Transverse colon (tissue), 4 donors: Measurements from ENCODE around the gene CAPN5. TPM values are rescaled to one million over a fixed set of nuclear protein-coding genes. Genes with fewer than 3 reads are reported as not detected.
"Not testable (repeated sequence)": the region's sequence is repeated elsewhere in the genome, so short reads cannot be mapped to it uniquely, and the experiment has no call there.

Experiments used
- DNase-seq: peaks from one replicate; pipeline ENCODE4 v3.0.0-alpha.2; 2019
- H3K27ac ChIP-seq, 4 donors: fragments of 200-600 bp; sonication (generic); 2 replicates each; pipeline ENCODE4 v1.5.1; 2016 to 2018; ENCODE audit warnings: inconsistent platforms in 4 of 4
- H3K27me3 ChIP-seq: fragments of 200-600 bp; sonication (generic); 2 replicates; pipeline ENCODE4 v1.5.1; 2017; ENCODE audit warnings: inconsistent platforms
- H3K36me3 ChIP-seq, 4 donors: fragments of 200-600 bp; sonication (generic); 2 replicates each; pipeline ENCODE4 v1.5.1; 2017 to 2019; ENCODE audit warnings: inconsistent platforms in 4 of 4
- H3K4me1 ChIP-seq, 4 donors: fragments of 200-600 bp; sonication (generic); 2 replicates each; pipeline ENCODE4 v1.5.1; 2017 to 2020; ENCODE audit warnings: inconsistent platforms in 4 of 4
- H3K4me3 ChIP-seq, 4 donors: fragments of 200-600 bp; sonication (generic); 1 replicate in 1 of 4; 2 replicates in 3 of 4; pipeline versions ENCODE4 v1.5.1 to v1.6.1; 2017 to 2019; ENCODE audit warnings: inconsistent platforms in 4 of 4
- H3K9me3 ChIP-seq, 2 donors: fragments of 200-600 bp; sonication (generic); 2 replicates each; pipeline ENCODE4 v1.5.1; 2017 to 2019; ENCODE audit warnings: inconsistent platforms in 2 of 2
- CTCF ChIP-seq, 5 experiments: fragments of 200-600 bp in 3 of 5; fragments of 450-650 bp in 2 of 5; sonication (generic) in 3 of 5; IDR thresholded peaks; 1 replicate in 2 of 5; 2 replicates in 3 of 5; pipeline ENCODE4 v1.5.1; 2016 to 2017; ENCODE audit warnings: antibody characterized with exemption in 5 of 5, inconsistent platforms in 3 of 5, mild to moderate bottlenecking in 2 of 5, moderate library complexity in 1 of 5
- EP300 ChIP-seq: sonication (generic); formaldehyde crosslinking; IDR thresholded peaks from one replicate; pipeline ENCODE4 v1.6.1; 2017; ENCODE audit warnings: antibody characterized with exemption, low read depth
- POLR2A ChIP-seq: fragments of 450-650 bp; IDR thresholded peaks from one replicate; pipeline ENCODE4 v1.6.1; 2016; ENCODE audit warnings: antibody characterized with exemption, mild to moderate bottlenecking, moderate library complexity
- POLR2AphosphoS5 ChIP-seq, 3 donors: sonication (generic); formaldehyde crosslinking; IDR thresholded peaks; one replicate each; pipeline ENCODE4 v1.6.1; 2016; ENCODE audit warnings: antibody characterized with exemption in 3 of 3
- WGBS, 2 donors: methylation state at CpG; one replicate each; pipeline ENCODE4 v1.1.5; 2018; ENCODE audit warnings: low coverage in 1 of 2; 5-methylcytosine and 5-hydroxymethylcytosine counted together
- in situ Hi-C, 4 donors: fragments of 200-750 bp; cut with MboI; loops; one replicate each; pipeline versions ENCODE4 v1.15.0 to v1.15.1; 2017; ENCODE audit warnings: low sequenced_read_pairs in 3 of 4, low pct_ligation_motif_present in 1 of 4, low pct_unique_long_range_greater_than_20kb in 1 of 4
- intact Hi-C: fragments of 100-400 bp; cut with DNase I; formaldehyde crosslinking; loops from one replicate; pipeline ENCODE4 v1.15.1; 2023; ENCODE audit warnings: low total_unique reads
- total RNA-seq, 4 donors: library from RNA; depleted of rRNA; stranded (reverse); fragments of >200 nt; gene quantifications; one replicate each; pipeline ENCODE4 v1.1.0, GENCODE V29; 2016

CAPN5 gene
- 100 to 1,000 TPM; 210 to 290 (median 214) TPM for total RNA-seq

GRCh38 chr11:77066229-77067042, at the start of gene CAPN5:
Gene CAPN5 (plus strand): TSS chr11:77066971. CDS start chr11:77084887, 17,916 bp downstream.
- 2% methylated on average over 50 of the region's 69 CpGs; no CpG with 5 or more reads in 1 of the 2 donors for WGBS, 2 donors
- Histone ChIP-seq H3K36me3 (no peaks in the 10 kb centered on the region), H3K9me3 (no peaks in the 10 kb centered on the region), H3K4me3 (peak within 1 kb of the TSS; percentile 52 to 85 (median 69)), H3K4me1 (peaks cover 7 to 73% (median 49%) of the 10 kb centered on the region in 4 donors), H3K27ac (peak within 1 kb of the TSS; percentile 92 to 96 (median 94)), H3K27me3 (no peaks in the 10 kb centered on the region)
- DNase-seq: peak; percentile 95
- intact Hi-C loops: no loop called here
- TF ChIP-seq EP300 (no peak), POLR2A (peak; percentile 86), POLR2AphosphoS5 (IDR thresholded peaks at IDR 0.05) (peak; percentile 86 to 89 (median 88)), CTCF (IDR thresholded peaks at IDR 0.05) (peak in 4 of 5 experiments; percentile 25 to 54 (median 32))
- in situ Hi-C loops: no loop called here

GRCh38 chr11:77018396-77018924, 48.3 kb upstream of the CAPN5 start:
- WGBS, 2 donors: 71 to 75% methylated on average over 2 of the region's 2 CpGs
- H3K27me3 ChIP-seq, in situ Hi-C loops, DNase-seq, H3K4me3 ChIP-seq, H3K27ac ChIP-seq, intact Hi-C loops, H3K9me3 ChIP-seq: not testable (repeated sequence)
- Histone ChIP-seq H3K36me3 (peaks cover 0 to 12% (median 0%) of the 10 kb centered on the region in 4 donors), H3K4me1 (peaks cover 4 to 15% (median 8%) of the 10 kb centered on the region in 4 donors)

- peak overlapping the region; percentile 26 to 54 (median 34) for H3K27ac ChIP-seq
- TF ChIP-seq POLR2AphosphoS5 (IDR thresholded peaks at IDR 0.05) (peak in 1 of 3 donors; percentile 13), CTCF (IDR thresholded peaks at IDR 0.05) (no peak)
- 69 to 100% methylated on average over 1 to 2 of the region's 2 CpGs for WGBS, 2 donors
- H3K27me3 ChIP-seq: no peaks in the 10 kb centered on the region
- H3K36me3 ChIP-seq: peaks cover 0 to 12% (median 0%) of the 10 kb centered on the region in 4 donors
- in situ Hi-C loops: no loop called here
- no peak for DNase-seq
- H3K4me3 ChIP-seq: no peak overlapping the region
- H3K4me1 ChIP-seq: peaks cover 4 to 15% (median 8%) of the 10 kb centered on the region in 4 donors
- intact Hi-C loops: no loop called here
- H3K9me3 ChIP-seq: no peaks in the 10 kb centered on the region
Observed at GRCh38 chr11:77019976-77020595, 46.7 kb upstream of the CAPN5 start.

- Histone ChIP-seq H3K27me3 (no peaks in the 10 kb centered on the region), H3K4me3 (no peak overlapping the region), H3K27ac (peak overlapping the region; percentile 26 to 54 (median 27)), H3K9me3 (no peaks in the 10 kb centered on the region), H3K36me3 (peaks cover 0 to 12% (median 0%) of the 10 kb centered on the region in 4 donors), H3K4me1 (peaks cover under 1 to 15% (median 8%) of the 10 kb centered on the region in 4 donors)
- TF ChIP-seq EP300: no peak
- no peak for TF ChIP-seq CTCF (IDR thresholded peaks at IDR 0.05)
- no peak for TF ChIP-seq POLR2A
- no peak for TF ChIP-seq POLR2AphosphoS5 (IDR thresholded peaks at IDR 0.05)
- 94% methylated on average over 2 of the region's 2 CpGs; no CpG with 5 or more reads in 1 of the 2 donors for WGBS, 2 donors
- no peak for DNase-seq
- in situ Hi-C loops: no loop called here
- intact Hi-C loops: no loop called here
Observed at GRCh38 chr11:77020734-77021133, 46.0 kb upstream of the CAPN5 start.
